IMR-90 (cell line): ENCODE results near the gene TRIM47. TPM values are rescaled to one million over a fixed set of nuclear protein-coding genes. Genes with fewer than 3 reads are reported as not detected.

ENCODE experiments used
- ATAC-seq: fragments of 200-7000 bp; cut with Tn5 transposase; 2 replicates; pipeline ENCODE4 v1.9.1; 2020; ENCODE audit warnings: low read depth, mild to moderate bottlenecking, moderate library complexity
- BruUV-seq: library from RNA; stranded (reverse); fragments of 400-500 nt; replicated peaks from 2 replicates; lab custom pipeline; 2021; lab: Mats Ljungman, UMichigan
- CTCF ChIA-PET: fragments of 300-600 bp; formaldehyde crosslinking; extraction: SDS; loops from one replicate; lab custom pipeline; 2021; ENCODE audit warnings: antibody characterized with exemption; lab: Yijun Ruan, JAX
- POLR2A ChIA-PET: fragments of 300-600 bp; sonication (Branson Sonifier 250); formaldehyde crosslinking; loops from one replicate; lab custom pipeline; 2022; ENCODE audit warnings: antibody characterized with exemption; ENCODE audit not compliant: unreplicated experiment; lab: Charles Lee
- DNase-seq: peaks from one replicate; pipeline ENCODE4 v3.0.0; 2013
- H2AFZ ChIP-seq: replicated peaks from 2 replicates; pipeline ENCODE3; 2013; ENCODE audit warnings: low read length, mild to moderate bottlenecking; ENCODE audit not compliant: poor library complexity
- H2AK5ac ChIP-seq: 2 replicates; pipeline ENCODE4 v1.6.1; 2013; ENCODE audit warnings: low read depth, low read length, inconsistent platforms
- H2AK9ac ChIP-seq: replicated peaks from 2 replicates; pipeline ENCODE3; 2013; ENCODE audit warnings: mild to moderate bottlenecking, low read depth, low read length, moderate library complexity; ENCODE audit not compliant: poor library complexity
- H2BK120ac ChIP-seq: 2 replicates; pipeline ENCODE4 v1.6.1; 2013; ENCODE audit warnings: low read depth, low read length, inconsistent platforms
- H2BK15ac ChIP-seq: 3 replicates; pipeline ENCODE4 v1.6.1; 2013; ENCODE audit warnings: low read depth, low read length, inconsistent platforms
- H2BK20ac ChIP-seq: 2 replicates; pipeline ENCODE4 v1.6.1; 2013; ENCODE audit warnings: low read depth, mild to moderate bottlenecking, inconsistent platforms, low read length, moderate library complexity
- H2BK5ac ChIP-seq: 2 replicates; pipeline ENCODE4 v1.6.1; 2013; ENCODE audit warnings: mild to moderate bottlenecking, low read depth, low read length, inconsistent platforms; ENCODE audit not compliant: poor library complexity, severe bottlenecking
- H3K14ac ChIP-seq: replicated peaks from 2 replicates; pipeline ENCODE4 v1.6.1; 2013; ENCODE audit warnings: low read depth, low read length, inconsistent platforms
- H3K18ac ChIP-seq: 2 replicates; pipeline ENCODE4 v1.6.1; 2013; ENCODE audit warnings: low read depth, low read length, control low read depth
- H3K23ac ChIP-seq: 2 replicates; pipeline ENCODE4 v1.6.1; 2013; ENCODE audit warnings: low read depth, low read length, inconsistent platforms
- H3K27ac ChIP-seq: 2 replicates; pipeline ENCODE4 v1.5.1; 2013; ENCODE audit warnings: mild to moderate bottlenecking, control low read depth, low read length; ENCODE audit not compliant: insufficient read depth
- H3K27me3 ChIP-seq: 2 replicates; pipeline ENCODE4 v1.6.1; 2013; ENCODE audit warnings: low read length; ENCODE audit not compliant: control insufficient read depth, insufficient read depth
- H3K36me3 ChIP-seq: 2 replicates; pipeline ENCODE4 v1.6.1; 2013; ENCODE audit warnings: low read length, mixed read lengths; ENCODE audit not compliant: control insufficient read depth, insufficient read depth
- H3K4ac ChIP-seq: 2 replicates; pipeline ENCODE4 v1.6.1; 2013; ENCODE audit warnings: low read depth, low read length, inconsistent platforms
- H3K4me1 ChIP-seq: 2 replicates; pipeline ENCODE4 v1.6.1; 2013; ENCODE audit warnings: low read length, mixed read lengths; ENCODE audit not compliant: control insufficient read depth, insufficient read depth
- H3K4me2 ChIP-seq: 2 replicates; pipeline ENCODE4 v1.6.1; 2013; ENCODE audit warnings: low read depth, mild to moderate bottlenecking, control low read depth, low read length, moderate library complexity
- H3K4me3 ChIP-seq: 2 replicates; pipeline ENCODE4 v1.5.1; 2013; ENCODE audit warnings: low read depth, mild to moderate bottlenecking, control low read depth, low read length, moderate library complexity; ENCODE audit not compliant: insufficient read depth
- H3K56ac ChIP-seq: 2 replicates; pipeline ENCODE4 v1.6.1; 2013; ENCODE audit warnings: low read length, inconsistent platforms; ENCODE audit not compliant: insufficient read depth; ENCODE audit errors: extremely low read depth
- H3K79me1 ChIP-seq, 2 experiments: 2 replicates each; pipeline ENCODE4 v1.6.1; 2013; ENCODE audit warnings: low read length in 2 of 2, inconsistent platforms in 1 of 2, low read depth in 1 of 2
- H3K9ac ChIP-seq: 2 replicates; pipeline ENCODE4 v1.6.1; 2013; ENCODE audit warnings: low read depth, low read length, control low read depth
- H3K9me1 ChIP-seq: 2 replicates; pipeline ENCODE4 v1.6.1; 2013; ENCODE audit warnings: low read length, inconsistent platforms; ENCODE audit not compliant: insufficient read depth
- H3K9me3 ChIP-seq: 2 replicates; pipeline ENCODE4 v1.6.1; 2013; ENCODE audit warnings: low read length; ENCODE audit not compliant: control insufficient read depth, insufficient read depth
- H4K20me1 ChIP-seq: 2 replicates; pipeline ENCODE4 v1.6.1; 2013; ENCODE audit warnings: low read length, inconsistent platforms; ENCODE audit not compliant: insufficient read depth
- H4K5ac ChIP-seq: 2 replicates; pipeline ENCODE4 v1.6.1; 2013; ENCODE audit warnings: mild to moderate bottlenecking, low read depth, low read length, control low read depth
- H4K8ac ChIP-seq, 2 experiments: 2 replicates each; pipeline ENCODE4 v1.6.1; 2013; ENCODE audit warnings: low read depth in 2 of 2, low read length in 2 of 2, control low read depth in 1 of 2, inconsistent platforms in 1 of 2
- H4K91ac ChIP-seq: 2 replicates; pipeline ENCODE4 v1.6.1; 2013; ENCODE audit warnings: low read depth, low read length, inconsistent platforms; ENCODE audit not compliant: insufficient read depth
- CEBPB ChIP-seq: IDR thresholded peaks from 2 replicates; pipeline ENCODE4 v1.6.1; 2012; ENCODE audit warnings: low read depth, low read length, improper control_type of control experiment
- CTCF ChIP-seq: conservative IDR thresholded peaks from 2 replicates; pipeline ENCODE4 v1.5.1; 2012; ENCODE audit warnings: mild to moderate bottlenecking, low read depth, low read length, improper control_type of control experiment
- ELK1 ChIP-seq: fragments of 150-350 bp; IDR thresholded peaks from 2 replicates; pipeline ENCODE4 v1.6.1; 2016; ENCODE audit warnings: low read depth, mild to moderate bottlenecking, low read length, moderate library complexity, borderline replicate concordance
- FOS ChIP-seq: fragments of 150-350 bp; IDR thresholded peaks from 2 replicates; pipeline ENCODE4 v1.6.1; 2016; ENCODE audit warnings: low read depth, low read length
- MAFK ChIP-seq: IDR thresholded peaks from 2 replicates; pipeline ENCODE4 v1.6.1; 2012; ENCODE audit warnings: low read depth, low read length, improper control_type of control experiment
- MXI1 ChIP-seq: IDR thresholded peaks from 2 replicates; pipeline ENCODE4 v1.6.1; 2012; ENCODE audit warnings: low read depth, mild to moderate bottlenecking, low read length, moderate library complexity, borderline replicate concordance
- POLR2A ChIP-seq: IDR thresholded peaks from 2 replicates; pipeline ENCODE4 v1.6.1; 2012; ENCODE audit warnings: mild to moderate bottlenecking, low read depth, low read length
- RAD21 ChIP-seq: IDR thresholded peaks from 2 replicates; pipeline ENCODE4 v1.6.1; 2012; ENCODE audit warnings: low read length, improper control_type of control experiment
- RCOR1 ChIP-seq: IDR thresholded peaks from 2 replicates; pipeline ENCODE4 v1.6.1; 2012; ENCODE audit warnings: mild to moderate bottlenecking, low read length, improper control_type of control experiment; ENCODE audit not compliant: insufficient replicate concordance
- RFX5 ChIP-seq: IDR thresholded peaks from 2 replicates; pipeline ENCODE4 v1.8.0; 2012; ENCODE audit warnings: low read depth, mild to moderate bottlenecking, low read length, moderate library complexity
- SMC3 ChIP-seq: fragments of 150-350 bp; IDR thresholded peaks from 2 replicates; pipeline ENCODE4 v1.6.1; 2016; ENCODE audit warnings: low read depth, mild to moderate bottlenecking, antibody characterized with exemption, low read length, moderate library complexity
- USF2 ChIP-seq: fragments of 150-350 bp; IDR thresholded peaks from 2 replicates; pipeline ENCODE4 v1.6.1; 2017; ENCODE audit warnings: mild to moderate bottlenecking, antibody characterized with exemption, low read length, low read depth
- WGBS, 2 experiments: methylation state at CpG; one replicate each; pipeline versions ENCODE4 v1.1.5 to v1.1.7; 2013; ENCODE audit warnings: missing lambda C conversion rate in 2 of 2; ENCODE audit not compliant: insufficient read length in 1 of 2; ENCODE audit errors: extremely low coverage in 2 of 2; 5-methylcytosine and 5-hydroxymethylcytosine counted together
- dilution Hi-C: fragments of 300-500 bp; cut with HindIII; formaldehyde crosslinking; loops from one replicate; pipeline ENCODE4 v1.14.3; 2018; ENCODE audit warnings: low sequenced_read_pairs; ENCODE audit not compliant: unreplicated experiment
- in situ Hi-C: fragments of 300-500 bp; cut with MboI; formaldehyde crosslinking; loops from 3 replicates; pipeline ENCODE4 v1.14.3; 2019; ENCODE audit warnings: low sequenced_read_pairs, inconsistent platforms, mixed read lengths
- intact Hi-C: fragments of 100-400 bp; cut with micrococcal nuclease; formaldehyde crosslinking; loops from 2 replicates; pipeline ENCODE4 v1.10.0; 2022
- polyA plus RNA-seq, 3 experiments: library from polyadenylated mRNA; depleted of rRNA; stranded (reverse); fragments of >200 nt; gene quantifications; 2 replicates each; pipeline ENCODE4 v1.2.3, GENCODE V29; 2012; ENCODE audit warnings: low replicate concordance in 1 of 3
- total RNA-seq: library from RNA; depleted of rRNA; stranded (reverse); fragments of >200 nt; gene quantifications from 2 replicates; pipeline ENCODE4 v1.2.3, GENCODE V29; 2012

Gene TRIM47
- total and polyA plus RNA-seq, 2 of the 4 experiments (the other 2 are of a cell fraction), result 1.4 to 7.5 TPM

GRCh38 chr17:75909051-75909811 lies 30.9 kb upstream of the TRIM47 start:
- H2BK15ac ChIP-seq, result no peak overlapping the region
- no peak overlapping the region for H2AFZ ChIP-seq
- peaks cover under 1 to 8% of the 10 kb centered on the region in 2 experiments; a peak in 2 of 4 replicates for H3K79me1 ChIP-seq
- 0 out of 2 replicates have a peak, but pooled peaks cover 3% of the 10 kb centered on the region for H3K9me1 ChIP-seq
- in situ Hi-C loops, result loop anchor here (10.0 kb wide), 1 partner anchor 376 kb away; no protein-coding TSS in a partner anchor
- no peaks in the 10 kb centered on the region for H4K20me1 ChIP-seq
- BruUV-seq, result no TSS peak
- no peak overlapping the region for H3K4me2 ChIP-seq
- no peak overlapping the region for H2BK5ac ChIP-seq
- ChIA-PET POLR2A (interaction anchor here (0.8 kb wide), 1 partner anchor 10 kb away, joined by 5 read pairs; no protein-coding TSS in a partner anchor), CTCF (interaction anchor here (0.7 kb wide), 1 partner anchor 60 kb away, joined by 3 read pairs; no protein-coding TSS in a partner anchor)
- H3K18ac ChIP-seq, result no peak overlapping the region
- no peak overlapping the region for H2AK5ac ChIP-seq
- H2BK20ac ChIP-seq, result no peak overlapping the region
- ATAC-seq (no peak), DNase-seq (no peak)
- H4K5ac ChIP-seq, result no peak overlapping the region
- H2AK9ac ChIP-seq, result no peak overlapping the region
- no peaks in the 10 kb centered on the region for H3K27me3 ChIP-seq
- H3K9me3 ChIP-seq, result no peaks in the 10 kb centered on the region
- intact Hi-C loops, result loop anchor here (5.0 to 10.0 kb wide), 2 partner anchors 33 to 166 kb away; partner anchors contain the start of genes FBF1, GALR2, SRP68 and ZACN
- H3K4me1 ChIP-seq, result peaks cover 2% of the 10 kb centered on the region; the same call in 1 of the 2 replicates
- no peak overlapping the region for H3K4me3 ChIP-seq
- no peak for TF ChIP-seq SMC3
- TF ChIP-seq ELK1, result no peak
- TF ChIP-seq RCOR1, result no peak
- no peak for TF ChIP-seq MAFK
- no peak for TF ChIP-seq RAD21
- TF ChIP-seq FOS, result no peak
- TF ChIP-seq MXI1, result no peak
- TF ChIP-seq RFX5, result no peak
- no peak for TF ChIP-seq USF2
- TF ChIP-seq CTCF, result no peak
- no peak for TF ChIP-seq CEBPB
- TF ChIP-seq POLR2A, result no peak
- no peak overlapping the region for H3K14ac ChIP-seq
- H3K56ac ChIP-seq, result no peak overlapping the region
- no peak overlapping the region for H3K4ac ChIP-seq
- H4K8ac ChIP-seq, result no peak overlapping the region
- no peak overlapping the region for H3K9ac ChIP-seq
- dilution Hi-C loops, result no loop called here
- no peak overlapping the region for H2BK120ac ChIP-seq
- 91% methylated on average over 8 of the region's 14 CpGs; no CpG with 5 or more reads in 1 of the 2 experiments for WGBS, 2 experiments
- no peak overlapping the region for H3K23ac ChIP-seq
- peaks cover 4% of the 10 kb centered on the region; the same call in 1 of the 2 replicates for H3K36me3 ChIP-seq
- H3K27ac ChIP-seq, result no peak overlapping the region
- no peak overlapping the region for H4K91ac ChIP-seq
